D341Med (cell line): ENCODE measurements around the gene SCRG1.
A peak's percentile ranks its signal among the peaks of the same experiment; 100 is the strongest.

Source experiments
- DNase-seq: peaks from one replicate; pipeline ENCODE4 v3.0.0; 2012; ENCODE audit warnings: low spot score

The SCRG1 gene

DNA sequence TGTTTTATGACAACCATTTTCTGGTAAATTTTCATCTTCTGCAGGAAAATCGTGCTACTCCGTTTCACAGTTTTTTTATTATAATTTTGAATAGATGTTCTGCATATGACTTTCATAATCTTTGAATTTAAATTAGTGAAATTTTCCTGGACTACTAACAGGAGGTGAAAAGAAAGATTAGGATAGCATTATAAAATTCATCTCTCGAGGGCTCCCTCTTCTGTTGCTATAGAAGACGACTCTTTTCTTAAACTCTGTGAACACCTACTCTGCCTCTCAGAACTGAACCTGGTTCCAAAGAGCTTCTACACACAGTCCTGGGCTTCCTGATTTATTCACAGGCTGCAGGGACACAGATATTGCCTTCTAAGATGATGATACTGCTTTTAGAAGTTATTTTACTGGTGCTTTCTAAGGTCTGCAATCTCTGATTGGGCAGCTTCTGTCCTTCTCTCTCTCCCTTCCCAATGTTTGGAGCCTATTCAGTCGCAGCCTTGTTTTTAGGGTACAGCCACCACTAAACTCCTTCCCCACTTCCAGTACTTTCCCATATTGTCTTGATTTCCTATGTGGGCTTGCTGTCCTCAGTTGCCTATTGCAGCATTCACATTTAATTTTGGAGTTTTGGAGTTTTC, 38.2 kb downstream of the SCRG1 start:
- DNase-seq: peak; percentile 37

DNA sequence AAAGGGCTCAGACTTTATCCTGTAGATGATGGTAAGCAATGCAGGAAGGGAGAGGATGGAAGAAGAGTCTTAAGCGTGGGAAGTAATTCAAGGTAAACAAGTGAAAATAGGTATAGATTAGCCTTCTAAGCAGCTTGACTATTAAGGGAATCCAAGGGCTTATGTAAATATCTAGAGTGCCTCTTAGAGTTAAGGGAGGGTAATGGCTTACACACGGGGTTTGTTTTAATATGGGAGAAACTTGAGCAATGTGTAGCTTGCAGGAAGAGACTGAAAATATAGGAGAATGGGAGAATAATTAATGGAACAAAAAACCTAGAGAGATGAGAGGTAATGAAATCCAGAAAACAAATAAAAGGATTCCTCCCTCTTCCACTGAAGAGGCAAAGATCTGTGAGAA, 41.0 kb downstream of the SCRG1 start:
- no peak for DNase-seq

DNA sequence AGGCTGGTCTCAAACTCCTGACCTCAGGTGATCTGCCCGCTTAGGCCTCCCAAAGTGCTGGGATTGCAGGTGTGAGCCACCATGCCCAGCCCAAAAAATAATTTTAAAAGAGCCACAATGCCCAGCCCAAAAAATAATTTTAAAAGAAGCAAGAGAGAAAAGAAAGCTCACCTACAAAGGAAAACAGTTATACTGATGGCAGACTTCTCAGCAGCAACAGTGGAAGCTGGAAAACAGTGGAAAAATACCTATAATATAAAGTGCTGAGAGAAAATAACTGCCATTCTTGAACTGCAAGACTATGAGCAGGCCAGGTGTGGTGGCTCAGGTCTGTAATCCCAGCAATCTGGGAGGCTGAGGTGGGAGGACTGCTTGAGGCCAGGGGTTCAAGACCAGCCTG, 51.4 kb downstream of the SCRG1 start:
- DNase-seq: no peak

DNA sequence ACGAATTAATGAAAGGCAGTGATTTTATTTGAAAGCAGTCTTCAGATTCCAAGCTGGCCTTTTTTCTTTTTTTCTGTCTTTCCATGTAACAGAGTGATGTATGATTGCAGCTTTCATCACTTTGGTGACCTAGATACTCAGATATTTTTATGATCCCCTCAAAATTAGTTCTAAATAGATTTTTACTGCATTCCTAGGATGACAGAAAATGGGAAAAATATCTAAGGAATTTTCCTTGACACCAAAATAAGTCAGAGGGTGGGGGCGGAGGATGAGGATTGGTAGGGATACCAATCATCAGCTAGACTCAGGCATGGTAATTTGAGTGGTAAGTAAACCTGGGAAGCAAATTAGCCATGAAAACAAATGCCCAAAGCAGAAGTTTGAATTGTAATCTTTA, 52.8 kb downstream of the SCRG1 start:
- no peak for DNase-seq

DNA sequence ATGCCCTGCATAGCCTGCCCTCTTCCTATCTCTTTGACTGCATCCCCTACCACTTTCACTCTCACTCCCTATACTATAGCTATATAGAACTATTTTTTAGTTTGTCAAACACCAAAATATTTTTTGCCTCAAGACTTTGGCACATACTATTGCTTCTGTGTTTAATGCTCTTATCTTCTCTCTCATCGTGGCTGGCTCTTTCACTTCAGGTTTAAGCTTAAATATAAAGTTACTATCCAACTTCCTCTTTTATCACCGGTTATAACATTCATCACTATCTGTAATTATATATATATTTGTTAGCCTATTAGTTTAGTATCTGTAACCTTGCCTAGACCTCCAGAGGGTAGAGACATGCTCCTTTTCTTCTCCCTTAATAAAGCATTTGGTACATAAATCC, 53.3 kb downstream of the SCRG1 start:
- no peak for DNase-seq

DNA sequence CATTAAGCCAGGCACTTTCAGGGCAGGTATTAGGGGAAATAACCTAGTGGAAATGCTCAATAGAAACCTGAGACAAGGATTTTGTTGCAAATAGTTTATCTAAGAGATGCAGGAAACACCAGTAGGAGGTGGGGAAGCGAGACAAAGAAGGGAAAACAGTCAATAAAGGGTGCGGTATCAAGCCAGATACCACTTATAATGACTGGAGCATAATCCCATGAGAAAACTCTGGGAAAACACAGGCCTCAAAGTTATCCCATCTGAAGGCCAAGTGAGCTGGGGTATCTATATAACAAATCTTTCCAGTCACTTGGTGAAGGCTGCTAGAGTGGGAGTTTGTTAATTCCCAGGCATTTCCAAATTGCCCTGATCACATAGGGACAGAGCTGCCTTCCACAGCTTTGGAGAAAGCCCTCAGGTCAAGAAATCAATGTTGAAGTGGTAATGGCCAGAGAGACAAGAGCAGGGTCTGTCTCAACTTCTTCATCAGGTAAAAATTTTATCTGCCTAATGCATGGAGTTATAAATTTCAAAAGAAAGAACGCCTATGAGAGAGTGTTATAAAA, 55.0 kb downstream of the SCRG1 start:
- no peak for DNase-seq

DNA sequence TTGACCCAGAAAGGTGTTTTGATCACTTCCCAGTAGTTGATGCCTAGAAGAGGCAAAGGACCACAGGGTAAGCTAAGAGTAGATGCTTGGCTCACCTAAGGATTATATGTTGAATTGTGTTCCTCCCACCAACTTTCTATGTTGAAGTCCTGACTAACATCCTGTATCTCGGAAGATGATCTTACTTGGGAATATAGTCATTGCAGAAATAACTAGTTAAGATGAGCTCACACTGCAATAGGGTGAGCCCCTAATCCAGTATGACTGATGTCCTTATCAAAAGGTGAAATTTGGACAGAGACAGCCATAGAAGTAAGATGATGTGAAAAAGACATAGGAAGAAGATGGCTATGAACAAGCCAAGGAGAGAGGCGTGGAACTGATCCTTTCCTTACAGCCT, 61.5 kb downstream of the SCRG1 start:
- DNase-seq: no peak

DNA sequence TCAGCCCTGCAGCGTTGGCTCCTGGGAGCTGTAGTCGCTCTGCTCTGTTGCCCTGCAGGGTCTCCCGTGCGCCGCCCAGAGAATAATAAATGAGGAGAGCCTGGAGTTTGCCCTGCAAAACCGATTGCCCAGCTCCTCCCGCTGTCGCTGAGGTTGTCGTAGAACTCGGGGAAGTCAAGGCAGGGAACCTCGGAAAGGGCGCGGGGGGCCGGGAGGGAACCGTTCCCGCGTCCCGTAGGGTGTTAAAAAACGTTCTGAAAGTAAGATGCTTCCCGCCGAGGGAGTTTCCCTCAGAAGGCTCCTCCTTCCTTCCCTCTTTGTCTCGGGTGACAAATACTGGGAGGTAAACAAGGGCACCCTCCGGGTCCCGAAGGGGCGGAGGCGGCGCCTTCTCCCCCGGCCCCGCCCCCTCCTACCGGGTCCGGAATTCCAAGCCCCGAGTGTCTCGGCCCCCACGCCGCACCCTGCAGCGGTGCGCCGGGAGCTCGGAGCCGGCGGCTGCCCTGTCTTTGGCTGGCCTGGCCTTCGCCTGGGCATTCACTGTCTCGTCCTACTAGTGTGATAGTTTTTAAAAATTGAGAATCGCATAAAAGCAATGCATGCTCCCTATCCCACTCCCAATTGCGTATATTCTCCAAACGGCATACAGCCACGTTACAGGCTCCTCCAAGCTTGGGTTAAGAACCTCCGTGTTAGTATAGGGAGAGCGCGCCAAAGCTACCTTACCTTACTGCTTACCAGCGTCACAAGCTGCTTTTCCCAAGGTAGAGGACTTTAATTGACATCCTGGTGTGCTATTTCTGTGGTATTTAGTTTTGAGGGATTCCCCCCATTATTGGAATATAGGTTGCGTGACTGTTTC, 63.8 kb downstream of the SCRG1 start:
- DNase-seq: peak; percentile 92
